ENCODE results near the gene PTPRN2.

Gene PTPRN2

DNA sequence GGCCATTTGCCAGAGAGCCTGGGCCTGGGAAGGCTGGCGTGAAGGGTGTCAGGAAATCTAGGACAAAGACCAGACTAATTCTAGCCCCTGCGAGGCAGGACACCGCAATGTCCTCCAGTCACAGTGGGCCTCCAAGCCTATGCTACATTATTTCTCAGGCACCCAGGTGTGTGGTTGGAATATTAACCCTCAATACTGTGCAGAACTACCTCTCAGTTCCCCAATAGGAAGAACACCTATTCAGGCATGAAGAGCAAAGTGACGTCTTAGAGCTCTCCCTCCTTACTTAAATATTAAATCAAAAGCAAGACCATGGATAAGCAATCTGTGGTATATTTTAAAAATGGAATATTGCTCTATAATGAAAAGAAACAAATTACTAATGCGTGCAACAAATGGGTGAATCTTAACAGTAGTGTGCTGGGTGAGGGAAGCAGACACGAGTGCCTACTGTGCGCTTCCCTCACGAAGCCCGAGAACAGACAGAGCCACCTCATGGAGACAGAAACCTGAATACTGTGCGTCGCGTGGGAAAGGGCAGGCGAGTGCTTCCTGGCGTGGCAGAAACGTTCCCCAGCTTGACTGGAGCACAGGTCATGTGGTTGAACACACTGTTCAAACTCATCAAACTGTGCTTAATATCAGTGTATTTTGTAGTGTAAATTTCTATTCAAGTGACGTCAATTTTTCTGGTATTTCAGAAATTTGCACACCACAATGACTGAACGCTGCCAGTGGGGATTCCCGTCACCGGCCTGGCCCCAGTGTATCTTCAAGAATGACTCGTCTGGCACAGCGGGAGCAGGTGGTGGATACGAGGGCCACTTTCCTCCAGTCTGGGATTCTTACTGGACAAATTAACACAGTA, 15.5 kb upstream of the PTPRN2 start:
- no peak for DNase-seq

DNA sequence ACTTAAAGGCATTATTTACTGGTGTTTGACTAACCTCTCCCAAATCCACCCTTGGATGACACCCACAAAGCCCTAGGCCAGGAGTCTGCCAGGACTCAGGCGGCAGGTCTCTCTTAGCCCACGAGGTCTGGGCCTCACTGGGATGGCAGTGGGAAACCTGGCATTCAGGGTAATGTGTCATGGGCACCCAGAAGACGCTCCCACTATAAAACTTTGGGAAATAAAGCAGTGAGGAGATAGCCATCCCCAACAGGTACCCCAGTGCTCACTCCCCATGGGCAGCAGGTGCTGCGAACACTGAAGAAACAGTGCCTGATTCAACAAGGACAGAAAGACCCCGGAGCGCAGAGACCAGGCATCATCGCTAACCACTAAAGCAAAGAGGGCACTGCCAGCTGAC, 14.4 kb upstream of the PTPRN2 start:
- DNase-seq, result no peak

DNA sequence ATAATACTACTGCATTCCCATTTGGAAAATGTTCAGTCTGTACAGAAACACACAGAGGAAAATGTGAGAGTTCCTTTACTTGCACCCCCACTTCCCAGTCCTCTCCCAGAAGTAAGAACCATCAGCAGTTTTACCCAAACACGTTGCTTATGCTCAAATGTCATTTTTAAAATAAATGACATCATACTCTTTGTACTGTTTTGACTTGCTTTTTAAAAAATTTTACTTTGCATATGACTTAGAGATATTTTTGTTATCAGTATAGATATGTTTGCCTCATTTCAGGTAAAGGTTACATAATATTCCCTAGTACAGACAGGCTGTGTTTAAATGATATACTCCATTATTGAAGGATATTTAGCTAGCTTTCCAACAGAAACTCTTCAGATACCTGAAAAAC, 13.5 kb upstream of the PTPRN2 start:
- no peak for DNase-seq

DNA sequence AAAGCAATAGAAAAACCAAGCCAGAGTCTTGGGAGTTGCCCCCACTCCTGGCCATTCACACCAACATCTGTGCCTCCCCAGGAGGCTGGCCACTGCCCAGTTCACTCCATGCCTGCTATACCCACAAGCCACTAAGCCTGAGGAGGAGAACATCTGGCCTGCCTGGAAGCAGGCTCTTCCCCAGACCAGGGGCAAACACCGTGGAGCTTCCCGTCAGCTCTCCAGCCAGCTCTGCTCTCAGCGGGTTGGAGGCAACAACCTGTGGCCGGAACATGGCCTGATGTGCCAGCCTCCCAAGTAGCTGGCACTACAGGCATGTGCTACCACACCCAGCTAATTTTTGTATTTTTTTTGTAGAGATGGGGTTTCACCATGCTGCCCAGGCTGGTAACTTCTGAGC, 9.1 kb upstream of the PTPRN2 start:
- DNase-seq, result no peak

DNA sequence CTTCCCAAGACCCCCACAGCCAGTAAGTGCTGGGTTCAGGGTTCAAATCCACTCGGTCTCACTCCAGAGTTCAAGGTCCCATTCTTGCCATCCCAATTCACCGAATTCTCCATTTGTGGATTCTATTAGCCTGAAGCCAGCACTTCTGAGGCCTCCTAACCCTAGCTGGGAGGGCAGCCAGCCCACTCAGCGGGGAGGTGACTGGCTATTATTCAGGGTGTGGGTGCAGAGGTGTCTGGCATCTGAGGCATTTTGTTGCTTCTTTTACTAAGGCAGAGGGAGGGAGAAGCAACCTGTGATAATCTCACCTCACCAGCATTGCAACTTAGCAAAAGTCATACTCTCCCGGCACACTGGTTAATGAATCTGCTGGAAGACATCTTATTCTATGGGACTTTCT, 8.7 kb upstream of the PTPRN2 start:
- no peak for DNase-seq

DNA sequence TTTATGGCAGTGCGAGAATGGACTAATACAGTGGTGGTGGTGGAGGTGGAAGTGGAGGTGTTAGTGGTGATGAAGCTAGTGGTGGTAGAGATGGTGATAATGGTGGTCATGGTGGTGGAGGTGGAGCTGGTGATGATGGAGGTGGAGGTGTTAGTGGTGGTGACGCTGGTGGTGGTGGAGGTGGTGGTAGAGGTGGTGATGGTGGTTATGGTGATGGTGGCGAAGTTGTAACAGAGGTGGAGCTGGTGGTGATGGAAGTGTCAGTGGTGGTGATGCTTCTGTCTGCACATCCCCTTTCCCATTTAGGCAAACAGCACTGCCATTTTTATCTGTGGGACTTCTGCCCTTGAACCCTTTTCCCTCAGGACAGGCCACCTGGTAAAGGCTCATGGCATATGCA, 7.4 kb upstream of the PTPRN2 start:
- no peak for DNase-seq

DNA sequence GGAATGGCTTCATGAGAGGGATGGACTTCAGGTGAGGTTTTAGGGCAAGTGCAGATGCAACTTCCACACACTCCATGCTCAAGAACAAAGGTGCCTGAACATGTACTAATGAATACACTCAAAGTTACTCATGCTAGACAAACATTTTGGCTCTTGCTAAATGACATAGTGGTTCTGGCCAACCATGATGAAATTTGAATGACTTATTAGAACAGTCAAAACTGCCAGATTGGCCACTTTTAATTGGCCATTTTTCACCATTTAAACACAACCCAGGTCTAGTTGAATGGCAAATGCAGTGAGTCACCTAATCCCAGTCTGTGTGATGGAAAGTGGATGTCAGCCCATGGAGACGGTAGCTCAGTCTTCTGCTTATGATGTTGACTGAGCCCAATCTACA, 4.9 kb upstream of the PTPRN2 start:
- no peak for DNase-seq

DNA sequence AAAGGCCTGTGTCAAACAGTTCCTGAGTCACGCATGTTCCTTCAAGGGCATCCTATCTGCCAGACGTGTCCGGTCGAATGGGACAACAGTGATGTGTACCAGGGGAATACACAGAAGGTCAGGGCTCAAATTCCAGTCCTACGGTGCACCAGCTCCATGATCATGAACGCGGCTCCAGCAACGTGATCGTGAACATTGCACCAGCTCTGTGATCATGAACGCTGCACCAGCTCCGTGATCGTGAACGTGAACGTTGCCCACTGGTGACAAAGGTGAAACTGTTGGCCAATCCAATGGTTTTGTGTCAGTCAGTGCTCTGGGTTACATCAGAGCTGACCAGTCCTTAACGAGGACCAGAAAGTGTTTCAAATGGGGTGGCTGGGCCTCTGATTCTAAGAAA, 4.3 kb upstream of the PTPRN2 start:
- DNase-seq, result no peak

DNA sequence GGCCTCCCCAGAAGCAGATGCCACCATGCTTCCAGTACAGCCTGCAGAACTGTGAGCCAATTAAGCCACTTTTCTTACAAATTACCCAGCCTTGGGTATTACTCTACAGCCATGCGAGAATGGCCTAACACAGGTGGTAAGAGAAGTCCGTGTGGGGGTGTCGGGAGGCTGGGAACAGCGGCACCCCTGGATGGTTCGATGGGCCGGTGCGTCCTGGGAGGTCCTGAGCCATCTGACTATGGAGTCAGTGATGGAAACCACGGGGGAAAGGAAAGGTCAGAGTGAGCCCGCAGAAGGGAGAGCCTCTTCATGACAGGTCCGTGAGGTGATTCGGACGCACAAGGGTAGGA, 2.5 kb upstream of the PTPRN2 start:
- no peak for DNase-seq

DNA sequence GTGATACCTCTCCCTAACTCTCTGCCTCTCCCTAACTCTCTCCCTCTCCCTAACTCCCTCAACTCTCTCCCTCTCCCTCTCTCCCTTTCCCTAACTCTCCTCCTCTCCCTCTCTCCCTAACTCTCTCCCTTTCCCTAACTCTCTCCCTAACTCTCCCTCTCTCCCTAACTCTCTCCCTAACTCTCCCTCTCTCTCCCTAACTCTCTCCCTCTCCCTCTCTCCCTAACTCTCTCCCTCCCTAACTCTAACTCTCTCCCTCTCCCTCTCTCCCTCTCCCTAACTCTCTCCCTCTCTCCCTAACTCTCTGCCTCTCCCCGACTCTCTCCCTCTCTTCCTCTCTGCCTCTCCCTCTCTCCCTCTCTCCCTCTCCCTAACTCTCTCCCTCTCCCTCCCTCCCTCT, 2.0 kb upstream of the PTPRN2 start:
- no peak for DNase-seq

DNA sequence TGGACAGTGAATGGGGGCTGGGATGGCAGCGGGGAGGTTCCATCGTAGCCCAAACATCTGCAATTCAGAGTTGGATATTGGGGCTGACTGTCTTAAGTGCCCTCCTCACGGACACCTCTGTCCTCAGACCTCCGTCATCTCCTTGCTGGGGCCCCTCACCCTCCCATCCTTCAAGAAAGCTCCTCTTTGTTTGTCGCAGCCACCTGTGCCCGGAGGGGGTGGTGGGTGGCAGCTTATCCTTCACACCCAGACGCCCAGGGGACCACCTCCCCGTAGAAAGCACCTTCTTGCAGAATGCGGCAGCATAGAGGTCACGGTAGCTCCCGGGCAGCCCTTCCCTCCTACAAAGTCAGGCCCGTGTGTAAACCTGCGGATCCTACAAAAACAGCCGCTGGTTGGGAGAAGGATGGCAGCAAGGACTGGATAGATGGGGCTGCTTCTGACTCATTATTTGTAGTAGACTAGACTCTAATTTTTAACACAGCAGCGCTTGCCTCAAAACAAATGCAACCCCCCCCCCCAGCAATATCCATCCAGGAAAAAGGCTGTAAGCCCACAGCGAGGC, 1.3 kb upstream of the PTPRN2 start:
- DNase-seq, result no peak

DNA sequence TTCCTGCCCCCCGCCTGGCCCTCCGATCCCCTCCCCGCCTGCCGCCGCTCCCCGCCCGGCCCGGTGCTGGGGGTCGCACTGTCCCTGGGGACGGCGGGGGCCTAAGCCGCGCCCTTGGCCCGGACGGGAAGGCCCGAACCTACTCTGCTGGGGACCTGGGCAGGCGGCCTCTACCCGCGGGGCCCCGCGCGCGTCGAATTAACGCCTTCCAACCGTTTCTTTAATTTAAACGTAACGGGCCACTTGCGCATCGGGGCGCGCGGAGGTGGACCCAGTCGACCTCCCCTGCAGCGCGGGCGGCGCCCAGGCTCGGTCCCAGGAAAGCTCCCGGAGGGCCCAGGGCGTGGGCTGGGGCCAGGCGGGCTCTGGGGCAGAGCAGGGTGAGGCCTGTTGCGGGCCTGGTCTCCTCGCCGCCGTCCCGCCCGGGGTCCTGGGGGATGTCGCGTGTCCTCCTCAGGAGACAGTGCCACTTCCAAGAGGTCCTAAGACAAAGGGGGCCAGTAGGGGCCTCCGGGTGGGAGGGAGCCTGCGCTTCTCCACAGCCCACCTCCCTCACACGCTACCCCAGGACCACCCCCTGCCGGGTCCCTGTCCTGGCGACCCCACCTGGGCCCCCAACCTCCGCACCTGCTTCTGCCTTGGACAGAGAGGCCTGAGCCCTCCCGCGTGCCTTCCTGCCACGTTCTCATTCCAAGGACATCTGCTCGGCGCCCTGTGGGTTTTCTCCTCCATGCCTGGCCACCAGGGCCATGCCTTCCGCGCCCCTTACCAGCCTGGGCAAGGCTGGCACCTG, 658 bp upstream of the PTPRN2 start:
- no peak for DNase-seq

DNA sequence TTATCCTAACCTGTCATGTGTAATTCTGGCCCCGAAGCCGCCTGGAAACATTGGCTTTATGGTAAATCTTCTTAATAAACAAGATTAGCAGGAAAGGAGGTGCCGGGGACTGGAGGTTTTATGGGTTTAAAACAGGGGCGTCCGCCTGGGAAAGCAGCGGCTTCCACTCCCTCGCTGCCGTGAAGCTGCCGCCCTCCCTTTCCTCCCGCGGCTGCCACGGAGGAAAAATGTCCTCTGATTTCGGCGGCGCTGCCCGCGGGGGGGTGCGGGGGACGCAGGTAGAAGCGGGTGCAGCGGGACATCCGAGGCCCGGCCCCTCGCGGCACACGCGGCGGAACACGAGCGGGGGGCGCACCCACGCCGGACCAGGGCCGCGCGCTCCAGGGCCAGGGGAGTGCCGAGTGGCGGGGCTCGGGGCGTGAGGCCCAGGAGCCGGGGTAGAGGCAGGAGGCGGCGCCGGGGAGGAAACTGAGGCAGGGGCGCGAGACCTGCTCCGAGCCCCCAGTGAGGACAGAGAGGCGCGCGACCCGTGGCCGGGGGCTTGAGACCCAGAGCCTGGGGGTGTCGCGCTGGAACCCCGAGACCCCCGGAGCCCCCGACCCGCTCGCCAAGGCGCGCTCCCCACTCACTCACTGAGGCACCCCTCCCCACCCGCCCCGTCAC, 993 bp downstream of the PTPRN2 start:
- DNase-seq, result no peak

DNA sequence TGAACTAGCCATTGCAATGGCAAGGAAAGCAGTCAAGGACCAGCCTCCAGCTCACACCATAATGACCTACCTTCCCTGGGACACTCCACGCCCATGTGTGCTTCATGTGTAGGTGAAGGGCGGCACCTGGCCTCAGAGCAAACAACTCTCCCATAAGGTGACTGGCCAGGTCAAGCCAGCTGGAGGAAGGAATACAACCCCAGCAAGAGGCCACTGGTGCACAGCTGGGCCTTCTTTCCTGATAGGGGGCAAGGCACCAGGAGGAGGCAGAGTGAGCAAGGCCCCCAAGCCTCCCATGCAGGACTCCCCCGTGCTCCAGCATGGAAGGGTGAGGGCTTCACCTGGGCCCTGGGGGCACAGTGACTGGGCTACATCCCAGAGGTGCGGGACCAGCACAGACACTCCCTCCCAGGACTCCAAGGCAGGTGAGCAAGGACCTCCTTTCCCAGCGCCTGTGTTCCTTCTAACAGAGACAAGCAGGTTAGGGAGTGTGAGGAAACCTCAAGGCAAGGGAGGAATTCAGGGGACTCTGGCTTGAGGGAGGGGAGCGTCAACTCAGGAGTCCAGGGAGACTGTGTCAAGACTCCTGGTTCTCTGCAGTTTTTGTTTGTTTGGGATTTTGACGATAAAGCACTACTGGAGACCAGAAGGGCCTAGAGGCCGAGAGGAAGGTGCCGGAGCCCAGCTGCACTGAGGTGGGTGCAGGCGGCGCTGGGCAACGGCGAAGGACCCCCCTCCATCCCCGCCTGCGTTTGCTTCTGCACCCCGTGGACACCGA, 1.7 kb downstream of the PTPRN2 start:
- DNase-seq, result no peak

DNA sequence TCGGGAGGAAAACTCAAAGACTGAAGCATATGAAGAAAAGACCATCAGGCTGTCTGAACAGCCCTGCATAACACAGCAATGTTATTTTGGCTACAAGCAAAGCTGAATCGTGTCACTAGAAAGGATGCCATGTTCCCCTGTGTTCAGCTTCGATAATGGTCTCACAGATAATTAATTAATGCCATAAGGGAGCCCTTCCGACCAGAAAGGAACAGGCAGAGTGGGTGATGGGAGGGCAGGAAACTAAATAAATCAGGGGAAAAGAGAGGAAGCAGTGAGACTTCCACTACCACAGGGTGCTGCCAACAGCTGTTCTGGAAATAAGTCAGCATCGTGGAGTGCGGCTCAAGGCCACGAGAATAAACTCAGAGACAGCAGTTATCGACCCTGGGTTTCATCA, 3.2 kb downstream of the PTPRN2 start:
- DNase-seq, result no peak

DNA sequence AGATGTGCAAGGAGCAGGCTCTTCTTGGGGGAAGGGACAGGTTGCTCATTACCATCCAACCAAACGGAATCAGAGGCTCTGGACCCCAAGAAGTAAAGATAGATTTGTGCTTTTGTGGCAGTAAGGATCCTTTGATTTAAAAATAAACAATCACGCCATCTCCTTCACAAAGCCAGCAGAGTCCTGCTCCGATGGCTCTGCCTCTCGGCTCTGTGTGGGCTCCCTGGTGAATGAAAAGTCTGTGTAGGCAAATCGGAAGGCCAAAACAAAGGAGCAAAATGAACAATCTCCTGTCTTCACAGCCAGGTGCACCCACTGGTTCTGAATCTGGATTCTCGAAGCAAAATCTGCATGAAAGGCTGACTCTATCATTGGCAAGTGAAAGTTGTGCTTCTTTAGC, 3.8 kb downstream of the PTPRN2 start:
- DNase-seq, result no peak

DNA sequence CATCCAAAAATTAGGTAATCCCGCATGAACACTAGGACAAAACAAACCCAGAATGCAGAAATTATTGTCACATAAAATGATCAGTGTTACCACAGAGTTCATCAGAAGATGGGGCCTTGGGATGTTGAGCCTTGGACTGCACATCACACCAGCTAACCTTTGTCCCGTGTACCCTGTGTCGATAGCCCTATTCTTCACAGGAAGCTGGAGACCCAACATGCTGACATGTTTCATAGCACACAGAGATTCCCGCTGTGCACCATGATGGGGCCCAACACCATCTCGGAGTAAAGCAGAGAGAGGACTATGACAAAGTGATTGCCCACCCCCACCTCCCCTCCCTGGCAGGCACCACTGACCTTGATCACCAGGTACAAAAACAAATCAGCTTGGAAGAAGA, 4.5 kb downstream of the PTPRN2 start:
- DNase-seq, result no peak

DNA sequence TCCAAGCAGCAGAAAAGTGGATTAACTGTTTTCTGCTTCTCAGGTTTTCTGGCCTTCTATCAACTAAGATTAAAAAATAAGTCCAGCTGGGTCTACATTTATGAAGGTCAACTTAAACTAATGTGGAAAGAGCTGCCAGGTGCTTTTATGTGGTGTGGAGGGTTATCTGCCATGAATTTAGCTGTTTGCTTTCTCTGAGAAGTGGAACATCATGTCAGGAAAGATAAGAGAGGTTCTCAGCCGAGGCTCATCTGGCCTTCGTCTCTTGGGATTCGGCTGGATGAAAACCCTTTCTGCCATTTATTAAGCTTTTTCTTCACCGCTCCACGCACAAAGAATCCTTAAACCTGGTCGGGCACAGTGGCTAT, 5.5 kb downstream of the PTPRN2 start:
- no peak for DNase-seq

DNA sequence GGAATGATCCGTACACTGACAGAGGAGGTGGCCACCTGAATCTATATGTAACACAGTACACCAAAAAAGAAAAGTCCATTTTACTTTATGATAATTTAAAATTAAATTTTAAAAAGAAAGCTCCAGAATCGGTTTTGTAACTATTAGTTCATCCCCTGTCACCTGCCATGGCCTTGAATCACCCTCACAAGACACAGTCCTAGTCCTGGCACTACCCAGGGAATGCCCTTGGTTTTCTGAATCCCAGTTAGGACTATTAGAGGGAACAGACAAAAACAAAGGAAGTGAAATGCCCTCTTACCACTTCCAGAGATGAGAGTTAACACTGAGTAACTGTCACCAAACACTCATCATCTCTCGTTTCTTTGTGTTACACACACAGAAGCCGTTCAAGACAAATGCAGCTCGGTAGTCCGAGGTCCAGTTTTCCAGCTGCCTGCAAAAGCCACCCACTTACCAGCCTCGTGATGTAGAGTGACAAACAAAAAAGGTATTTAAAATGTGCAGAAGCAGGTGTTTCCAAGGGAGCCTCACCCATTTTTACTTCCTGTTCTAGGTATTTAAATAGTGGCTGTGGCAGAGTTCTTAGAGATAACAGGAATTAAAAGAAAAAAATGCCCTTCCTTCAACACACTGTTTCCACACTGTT, 6.1 kb downstream of the PTPRN2 start:
- no peak for DNase-seq

DNA sequence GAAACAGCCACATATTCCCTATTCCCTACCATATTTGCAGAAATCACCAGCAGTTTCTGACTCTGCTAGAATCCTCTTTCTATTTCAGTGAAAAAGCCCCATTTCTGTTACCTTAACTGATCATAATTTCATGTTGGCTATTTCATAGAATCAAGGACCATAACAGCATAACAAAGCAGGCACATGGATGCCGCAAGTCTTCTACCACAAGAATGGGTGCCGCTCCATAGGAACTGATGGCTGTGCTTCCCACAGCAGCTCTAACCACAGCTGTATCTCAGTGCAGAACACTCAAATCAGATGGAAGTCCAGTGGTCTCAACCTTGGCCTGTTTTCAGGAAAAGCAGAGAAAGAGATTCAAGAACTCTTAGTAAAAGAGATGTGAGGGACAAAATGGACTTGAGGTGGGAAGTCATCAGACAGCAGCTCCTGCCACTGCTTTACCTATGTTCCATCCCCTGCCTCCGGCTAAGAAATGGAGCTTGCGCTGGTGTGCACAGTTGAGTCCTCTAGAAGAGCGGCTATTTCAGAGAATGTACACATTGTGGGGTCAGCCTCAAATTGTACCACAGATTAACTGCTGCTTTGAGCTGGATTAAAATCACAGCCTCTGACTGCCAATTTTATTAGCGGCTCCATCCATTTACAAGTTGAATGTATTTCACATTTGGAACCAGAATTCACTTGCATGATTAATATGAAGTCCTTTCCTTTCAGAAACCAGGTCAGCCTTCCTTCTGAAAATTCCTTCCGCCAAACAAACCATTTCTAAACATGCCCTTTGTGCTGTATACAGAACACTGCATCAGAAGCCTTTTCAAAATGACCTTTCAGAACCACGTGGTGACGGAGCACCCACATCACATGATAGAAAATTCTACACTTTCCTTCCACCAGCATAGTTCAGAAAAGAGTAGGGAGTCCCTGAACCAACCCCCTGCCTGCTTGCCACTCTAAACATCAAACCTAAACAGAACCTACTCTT, 7.7 kb downstream of the PTPRN2 start:
- no peak for DNase-seq
